ENCODE measurements around the gene COX7B2. TPM values are rescaled to one million over a fixed set of nuclear protein-coding genes. Genes with fewer than 3 reads are reported as not detected.

COX7B2 gene
- total RNA-seq, 4 donors from 2014 or later, result not detected

- no peak for DNase-seq (ENCODE audit: low spot score in 2 of 2)
- Histone ChIP-seq H3K36me3 (no peaks in the 10 kb centered on the region), H3K27me3 (no peaks in the 10 kb centered on the region), H3K4me1 (no peaks in the 10 kb centered on the region), H3K4me3 (no peak overlapping the region), H3K9me3 (no peaks in the 10 kb centered on the region), H3K27ac (no peak overlapping the region)
- no peak for TF ChIP-seq CTCF (IDR thresholded peaks at IDR 0.05)
- TF ChIP-seq EP300 (IDR thresholded peaks at IDR 0.05), result no peak
- no peak for TF ChIP-seq POLR2A (IDR thresholded peaks at IDR 0.05)
- WGBS, 2 donors, result 75 to 76% methylated on average over 3 of the region's 3 CpGs
These were observed 21.8 kb upstream of the COX7B2 start for GRCh38 chr4:46930891-46931290.

- no peak overlapping the region for H3K4me3 ChIP-seq
- no peaks in the 10 kb centered on the region for H3K4me1 ChIP-seq
- TF ChIP-seq EP300 (IDR thresholded peaks at IDR 0.05) (no peak), CTCF (IDR thresholded peaks at IDR 0.05) (no peak), POLR2A (IDR thresholded peaks at IDR 0.05) (no peak)
- H3K27me3 ChIP-seq, result no peaks in the 10 kb centered on the region
- H3K27ac ChIP-seq, result no peak overlapping the region
- DNase-seq (ENCODE audit: low spot score in 2 of 2), result no peak
- H3K9me3 ChIP-seq, result no peaks in the 10 kb centered on the region
- no peaks in the 10 kb centered on the region for H3K36me3 ChIP-seq
These were observed 18.2 kb upstream of the COX7B2 start for GRCh38 chr4:46927201-46927600.

GRCh38 chr4:46924789-46925529 is 15.9 kb upstream of the COX7B2 start:
- Histone ChIP-seq H3K9me3 (no peaks in the 10 kb centered on the region), H3K4me1 (no peaks in the 10 kb centered on the region), H3K27me3 (no peaks in the 10 kb centered on the region), H3K36me3 (no peaks in the 10 kb centered on the region), H3K27ac (no peak overlapping the region), H3K4me3 (no peak overlapping the region)
- TF ChIP-seq POLR2A (IDR thresholded peaks at IDR 0.05) (no peak), CTCF (IDR thresholded peaks at IDR 0.05) (no peak), EP300 (IDR thresholded peaks at IDR 0.05) (no peak)
- no peak for DNase-seq (ENCODE audit: low spot score in 2 of 2)

GRCh38 chr4:46922205-46922604 is 13.2 kb upstream of the COX7B2 start:
- no peaks in the 10 kb centered on the region for H3K9me3 ChIP-seq
- no peak overlapping the region for H3K4me3 ChIP-seq
- no peak for DNase-seq (ENCODE audit: low spot score in 2 of 2)
- TF ChIP-seq CTCF (IDR thresholded peaks at IDR 0.05), result no peak
- no peak for TF ChIP-seq EP300 (IDR thresholded peaks at IDR 0.05)
- no peak for TF ChIP-seq POLR2A (IDR thresholded peaks at IDR 0.05)
- H3K27ac ChIP-seq, result no peak overlapping the region
- H3K27me3 ChIP-seq, result no peaks in the 10 kb centered on the region
- H3K4me1 ChIP-seq, result no peaks in the 10 kb centered on the region
- 61 to 65% methylated on average over 3 of the region's 3 CpGs for WGBS, 2 donors
- no peaks in the 10 kb centered on the region for H3K36me3 ChIP-seq

DNA sequence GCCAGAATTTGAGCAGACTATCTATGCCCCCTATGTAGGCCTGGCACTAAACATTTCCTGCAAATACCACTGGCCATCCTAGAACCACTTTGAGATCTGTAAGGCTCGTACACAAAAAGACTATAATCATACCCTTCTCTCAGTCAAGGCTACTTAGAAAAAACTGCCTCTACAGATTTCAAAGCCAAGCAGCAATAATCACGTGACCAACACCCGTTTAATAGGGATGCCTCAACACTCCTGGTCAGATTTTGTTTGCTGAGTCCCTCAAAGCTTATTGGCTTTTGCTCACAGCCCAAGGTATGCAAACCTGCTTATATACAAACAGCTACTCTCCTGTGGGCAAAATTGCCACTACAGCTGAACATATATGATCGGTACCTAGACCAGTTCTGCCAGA is 897 bp downstream of the COX7B2 start:
- 78 to 89% methylated on average over 4 of the region's 4 CpGs for WGBS, 2 donors
- H3K36me3 ChIP-seq, result no peaks in the 10 kb centered on the region

More for the DNA sequence above, 897 bp downstream of the COX7B2 start:
- no peaks in the 10 kb centered on the region for H3K4me1 ChIP-seq
- no peaks in the 10 kb centered on the region for H3K9me3 ChIP-seq
- H3K27me3 ChIP-seq, result no peaks in the 10 kb centered on the region
- TF ChIP-seq CTCF (IDR thresholded peaks at IDR 0.05), result no peak
- no peak for TF ChIP-seq EP300 (IDR thresholded peaks at IDR 0.05)
- no peak for TF ChIP-seq POLR2A (IDR thresholded peaks at IDR 0.05)
- no peak overlapping the region for H3K27ac ChIP-seq
- DNase-seq (ENCODE audit: low spot score in 2 of 2), result no peak
- no peak overlapping the region for H3K4me3 ChIP-seq

All from tibial nerve (tissue), 4 donors.